ENCODE results near the gene DMRTA1. TPM values are rescaled to one million over a fixed set of nuclear protein-coding genes. Genes with fewer than 3 reads are reported as not detected.

DMRTA1 gene
- total and polyA plus RNA-seq, 2 donors (not counting 3 experiments of a cell fraction or from before 2014, with no cell fraction given) = 0.19 to 2.1 TPM

GRCh38 chr9:22440841-22441240 lies 5.8 kb upstream of the DMRTA1 start:
- Histone ChIP-seq H3K27me3 (ENCODE audit: control insufficient read depth in 2 of 2, insufficient read depth in 2 of 2, low read length in 2 of 2) (peaks cover 5 to 22% of the 10 kb centered on the region in 2 experiments), H3K36me3 (ENCODE audit: control insufficient read depth in 2 of 2, extremely low read depth in 1 of 2, insufficient read depth in 2 of 2, low read length in 2 of 2) (no peaks in the 10 kb centered on the region), H3K9me1 (replicated peaks; ENCODE audit: control insufficient read depth, extremely low read depth, insufficient read depth, low read length) (no peaks in the 10 kb centered on the region), H3K9ac (replicated peaks; ENCODE audit: extremely low read depth, insufficient read depth, low read length) (no peak overlapping the region), H3K79me2 (ENCODE audit: control insufficient read depth, insufficient read depth, low read length) (no peaks in the 10 kb centered on the region), H2AFZ (ENCODE audit: low read depth, low read length) (no peak overlapping the region), H3K9me3 (replicated peaks; ENCODE audit: control insufficient read depth, insufficient read depth, low read length) (no peaks in the 10 kb centered on the region), H3K27ac (ENCODE audit: insufficient read depth, low read depth, low read length) (no peak overlapping the region), H3K4me2 (ENCODE audit: insufficient read depth, low read length) (no peak overlapping the region), H4K20me1 (replicated peaks; ENCODE audit: control insufficient read depth, extremely low read depth, insufficient read depth, low read length) (no peaks in the 10 kb centered on the region), H3K4me1 (ENCODE audit: control insufficient read depth, extremely low read depth, insufficient read depth, low read length) (no peaks in the 10 kb centered on the region), H3K4me3 (replicated peaks in 1 of 3; ENCODE audit: insufficient read depth in 1 of 3, low read depth in 1 of 3, low read length in 3 of 3) (no peak overlapping the region)
- TF ChIP-seq MYC (IDR thresholded peaks at IDR 0.05; ENCODE audit: low read depth, low read length) (no peak), FOS (IDR thresholded peaks at IDR 0.05; ENCODE audit: borderline replicate concordance, insufficient read depth, low read length) (no peak), POLR2A (IDR thresholded peaks at IDR 0.05; ENCODE audit: low read depth, low read length) (no peak), EZH2 (IDR thresholded peaks at IDR 0.05; ENCODE audit: borderline replicate concordance, low read depth, low read length, severe bottlenecking) (no peak), POLR2AphosphoS5 (IDR thresholded peaks at IDR 0.05; ENCODE audit: insufficient read depth, low read depth, low read length) (no peak), GATA2 (IDR thresholded peaks at IDR 0.05; ENCODE audit: insufficient read depth, insufficient read length, low read depth, low read length) (no peak)
- TF ChIP-seq, protein P1, sequence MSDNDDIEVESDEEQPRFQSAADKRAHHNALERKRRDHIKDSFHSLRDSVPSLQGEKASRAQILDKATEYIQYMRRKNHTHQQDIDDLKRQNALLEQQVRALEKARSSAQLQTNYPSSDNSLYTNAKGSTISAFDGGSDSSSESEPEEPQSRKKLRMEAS (IDR thresholded peaks at IDR 0.05; ENCODE audit: insufficient read depth, insufficient read length) = no peak
- FAIRE-seq (no peak), DNase-seq (ENCODE audit: low read depth, low spot score) (no peak)
- CTCF ChIA-PET = interaction anchor here (0.9 to 2.6 kb wide), 5 partner anchors 12 to 197 kb away, joined by 3 to 8 read pairs (median 3); no protein-coding TSS in a partner anchor
- POLR2A ChIA-PET = no interaction called here
- dilution Hi-C loops (cut with MboI; ENCODE audit: extremely low pct_ligation_motif_present, low sequenced_read_pairs) (no loop called here), intact Hi-C loops (cut with micrococcal nuclease) (loop anchor here (10.0 kb wide), 1 partner anchor 1106 kb away; the partner anchor contains the start of gene KLHL9)
- BruUV-seq (replicated peaks) = no TSS peak

All from endothelial cell of umbilical vein (primary cell).